Measurements from ENCODE around the gene ZNF507. TPM values are rescaled to one million over a fixed set of nuclear protein-coding genes. Genes with fewer than 3 reads are reported as not detected.

Gene ZNF507
- total RNA-seq, 1 donor from 2014 or later: 22.4 TPM

GRCh38 chr19:32349051-32349450, 3.6 kb downstream of the ZNF507 start:
- Mint-ChIP-seq H3K27me3 (ENCODE audit: unreplicated experiment) (no peaks in the 10 kb centered on the region), H3K4me1 (ENCODE audit: unreplicated experiment) (peaks cover 44% of the 10 kb centered on the region), H3K27ac (ENCODE audit: unreplicated experiment) (no peak overlapping the region), H3K4me3 (ENCODE audit: unreplicated experiment) (no peak overlapping the region), H3K36me3 (ENCODE audit: unreplicated experiment) (peaks cover 38% of the 10 kb centered on the region), H3K9me3 (ENCODE audit: unreplicated experiment) (no peaks in the 10 kb centered on the region)
- TF ChIP-seq CTCF (IDR thresholded peaks at IDR 0.05): no peak
- no peak for DNase-seq (ENCODE audit: extremely low spot score, unreplicated experiment)

GRCh38 chr19:32349724-32350470, 4.5 kb downstream of the ZNF507 start:
- Mint-ChIP-seq H3K9me3 (ENCODE audit: unreplicated experiment) (no peaks in the 10 kb centered on the region), H3K4me3 (ENCODE audit: unreplicated experiment) (no peak overlapping the region), H3K27me3 (ENCODE audit: unreplicated experiment) (no peaks in the 10 kb centered on the region), H3K27ac (ENCODE audit: unreplicated experiment) (no peak overlapping the region), H3K4me1 (ENCODE audit: unreplicated experiment) (peaks cover 44% of the 10 kb centered on the region), H3K36me3 (ENCODE audit: unreplicated experiment) (peaks cover 42% of the 10 kb centered on the region)
- DNase-seq (ENCODE audit: extremely low spot score, unreplicated experiment): no peak
- no peak for TF ChIP-seq CTCF (IDR thresholded peaks at IDR 0.05)

GRCh38 chr19:32350471-32350865, 5.1 kb downstream of the ZNF507 start:
- Mint-ChIP-seq H3K4me3 (ENCODE audit: unreplicated experiment) (no peak overlapping the region), H3K4me1 (ENCODE audit: unreplicated experiment) (peaks cover 44% of the 10 kb centered on the region), H3K36me3 (ENCODE audit: unreplicated experiment) (peaks cover 45% of the 10 kb centered on the region), H3K27me3 (ENCODE audit: unreplicated experiment) (no peaks in the 10 kb centered on the region), H3K9me3 (ENCODE audit: unreplicated experiment) (no peaks in the 10 kb centered on the region), H3K27ac (ENCODE audit: unreplicated experiment) (no peak overlapping the region)
- TF ChIP-seq CTCF (IDR thresholded peaks at IDR 0.05): no peak
- no peak for DNase-seq (ENCODE audit: extremely low spot score, unreplicated experiment)

- Mint-ChIP-seq H3K9me3 (ENCODE audit: unreplicated experiment) (no peaks in the 10 kb centered on the region), H3K27ac (ENCODE audit: unreplicated experiment) (peak overlapping the region; percentile 69), H3K27me3 (ENCODE audit: unreplicated experiment) (no peaks in the 10 kb centered on the region), H3K4me1 (ENCODE audit: unreplicated experiment) (peaks cover 44% of the 10 kb centered on the region), H3K36me3 (ENCODE audit: unreplicated experiment) (peaks cover 45% of the 10 kb centered on the region), H3K4me3 (ENCODE audit: unreplicated experiment) (no peak overlapping the region)
- no peak for TF ChIP-seq CTCF (IDR thresholded peaks at IDR 0.05)
- DNase-seq (ENCODE audit: extremely low spot score, unreplicated experiment): no peak
These were observed 5.6 kb downstream of the ZNF507 start for GRCh38 chr19:32350987-32351348.

- no peak for TF ChIP-seq CTCF (IDR thresholded peaks at IDR 0.05)
- Mint-ChIP-seq H3K4me3 (ENCODE audit: unreplicated experiment) (no peak overlapping the region), H3K27ac (ENCODE audit: unreplicated experiment) (no peak overlapping the region), H3K4me1 (ENCODE audit: unreplicated experiment) (peaks cover 33% of the 10 kb centered on the region), H3K9me3 (ENCODE audit: unreplicated experiment) (no peaks in the 10 kb centered on the region), H3K36me3 (ENCODE audit: unreplicated experiment) (peaks cover 49% of the 10 kb centered on the region), H3K27me3 (ENCODE audit: unreplicated experiment) (no peaks in the 10 kb centered on the region)
- no peak for DNase-seq (ENCODE audit: extremely low spot score, unreplicated experiment)
These were observed 6.8 kb downstream of the ZNF507 start for GRCh38 chr19:32352241-32352630.
